Hematopoietic multipotent progenitor cell treated with erythropoietin and hydrocortisone succinate and interleukin-3 and kit ligand, for 17 days (in vitro differentiated cells): ENCODE measurements around the gene CA5A.
"Not testable (repeated sequence)": the region's sequence is repeated elsewhere in the genome, so short reads cannot be mapped to it uniquely, and the experiment has no call there.

Source experiments
- DNase-seq: peaks from one replicate; pipeline ENCODE4 v3.0.0-alpha.2; 2015; ENCODE audit warnings: low spot score

CA5A gene

GRCh38 chr16:87948119-87948545 lies 11.8 kb upstream of the CA5A start:
- DNase-seq: no peak

- no peak for DNase-seq
Observed at GRCh38 chr16:87947356-87948118, 11.2 kb upstream of the CA5A start.

GRCh38 chr16:87946596-87947347 lies 10.4 kb upstream of the CA5A start:
- DNase-seq: no peak

- no peak for DNase-seq
Observed at GRCh38 chr16:87945351-87946042, 9.2 kb upstream of the CA5A start.

- no peak for DNase-seq
Observed at GRCh38 chr16:87942680-87943079, 6.4 kb upstream of the CA5A start.

GRCh38 chr16:87939562-87940423 lies 3.5 kb upstream of the CA5A start:
- DNase-seq: no peak

- no peak for DNase-seq
Observed at GRCh38 chr16:87938412-87938949, 2.2 kb upstream of the CA5A start.

GRCh38 chr16:87937231-87937542 lies 858 bp upstream of the CA5A start:
- not testable (repeated sequence) for DNase-seq

- DNase-seq: not testable (repeated sequence)
Observed at GRCh38 chr16:87936016-87936374, 334 bp downstream of the CA5A start.

GRCh38 chr16:87934752-87935425 lies 1.4 kb downstream of the CA5A start:
- not testable (repeated sequence) for DNase-seq

- no peak for DNase-seq
Observed at GRCh38 chr16:87933140-87933495, 3.2 kb downstream of the CA5A start.

- not testable (repeated sequence) for DNase-seq
Observed at GRCh38 chr16:87932475-87933139, 3.7 kb downstream of the CA5A start.

GRCh38 chr16:87931504-87931903 lies 4.8 kb downstream of the CA5A start:
- DNase-seq: no peak

- no peak for DNase-seq
Observed at GRCh38 chr16:87930456-87930855, 5.9 kb downstream of the CA5A start.

GRCh38 chr16:87929986-87930385 lies 6.3 kb downstream of the CA5A start:
- DNase-seq: no peak

- no peak for DNase-seq
Observed at GRCh38 chr16:87927195-87927562, 9.2 kb downstream of the CA5A start.

- no peak for DNase-seq
Observed at GRCh38 chr16:87926246-87927194, 9.8 kb downstream of the CA5A start.

GRCh38 chr16:87924811-87925670 lies 11.3 kb downstream of the CA5A start:
- DNase-seq: no peak
